ENCODE measurements around the gene DR1. TPM values are rescaled to one million over a fixed set of nuclear protein-coding genes. Genes with fewer than 3 reads are reported as not detected.

DR1 gene
- polyA plus RNA-seq, 2 of the 4 experiments (the other 2 are of a cell fraction) = 20.9 to 39.8 TPM

GRCh38 chr1:93330617-93331016 is 15.1 kb upstream of the DR1 start:
- FAIRE-seq (no peak), ATAC-seq (no peak), DNase-seq (ENCODE audit: low read depth in 1 of 2, low spot score in 1 of 2) (no peak)
- ChIA-PET CTCF (no interaction called here), POLR2A (no interaction called here)
- TF ChIP-seq MAFK (IDR thresholded peaks at IDR 0.05; ENCODE audit: partially characterized antibody) = peak; percentile 97
- no peak for TF ChIP-seq POLR2A (IDR thresholded peaks at IDR 0.05; ENCODE audit: low read length)
- 90% methylated on average over 3 of the region's 3 CpGs for WGBS (ENCODE audit: missing lambda C conversion rate)
- Histone ChIP-seq H3K9me3 (no peaks in the 10 kb centered on the region), H3K4me1 (peaks cover 1% of the 10 kb centered on the region), H3K27ac (no peak overlapping the region), H3K4me2 (no peak overlapping the region), H3K4me3 (no peak overlapping the region)

GRCh38 chr1:93331412-93331811 is 14.3 kb upstream of the DR1 start:
- 90% methylated on average over 2 of the region's 2 CpGs for WGBS (ENCODE audit: missing lambda C conversion rate)
- FAIRE-seq (no peak), DNase-seq (ENCODE audit: low read depth in 1 of 2, low spot score in 1 of 2) (no peak), ATAC-seq (0 out of 6 replicates have a peak, but pooled peaks of 1 of the 2 experiments have one; percentile 49)
- TF ChIP-seq PBX3 (IDR thresholded peaks at IDR 0.05) (no peak), SMC3 (IDR thresholded peaks at IDR 0.05) (no peak), REST (IDR thresholded peaks at IDR 0.05) (no peak), RFX5 (IDR thresholded peaks at IDR 0.05) (no peak), ZNF302 (CRISPR knock-in tag; IDR thresholded peaks at IDR 0.05) (no peak), CBX2 (IDR thresholded peaks at IDR 0.05; ENCODE audit: borderline replicate concordance, low read depth) (no peak), MYC (IDR thresholded peaks at IDR 0.05; ENCODE audit: borderline replicate concordance, low read length) (no peak), NR3C1 (IDR thresholded peaks at IDR 0.05) (no peak), BCL3 (IDR thresholded peaks at IDR 0.05) (no peak), GATA3 (IDR thresholded peaks at IDR 0.05; ENCODE audit: borderline replicate concordance) (no peak), FOXS1 (CRISPR knock-in tag; IDR thresholded peaks at IDR 0.05) (no peak), MAFK (IDR thresholded peaks at IDR 0.05; ENCODE audit: partially characterized antibody) (no peak), JUN (IDR thresholded peaks at IDR 0.05) (no peak), ZFP36 (IDR thresholded peaks at IDR 0.05; ENCODE audit: borderline replicate concordance, partially characterized antibody) (no peak), ZSCAN20 (CRISPR knock-in tag; IDR thresholded peaks at IDR 0.05) (no peak), SREBF2 (IDR thresholded peaks at IDR 0.05) (no peak), HOXB13 (CRISPR knock-in tag; IDR thresholded peaks at IDR 0.05; ENCODE audit: low read depth) (no peak), HEYL (CRISPR knock-in tag; IDR thresholded peaks at IDR 0.05) (no peak)
- ChIA-PET POLR2A (interaction anchor here (0.8 kb wide), 1 partner anchor 14 kb away, joined by 3 read pairs; the partner anchor contains the start of gene DR1), CTCF (interaction anchor here (1.0 kb wide), 1 partner anchor 27 kb away, joined by 3 read pairs; no protein-coding TSS in a partner anchor)
- Histone ChIP-seq H3K4me1 (no peaks in the 10 kb centered on the region), H3K27ac (no peak overlapping the region), H3K4me3 (no peak overlapping the region), H3K9me3 (no peaks in the 10 kb centered on the region), H3K4me2 (no peak overlapping the region)

- POLR2A ChIA-PET = no interaction called here
- FAIRE-seq (no peak), DNase-seq (ENCODE audit: low read depth in 1 of 2, low spot score in 1 of 2) (no peak), ATAC-seq (no peak)
- no peaks in the 10 kb centered on the region; the same call in 2 of the 3 replicates for H3K4me1 ChIP-seq
- CTCF ChIA-PET = interaction anchor here (1.0 kb wide), 1 partner anchor 28 kb away, joined by 3 read pairs; no protein-coding TSS in a partner anchor
- no peak overlapping the region for H3K4me2 ChIP-seq
- no peak overlapping the region for H3K27ac ChIP-seq
- 81% methylated on average over 1 of the region's 1 CpG for WGBS (ENCODE audit: missing lambda C conversion rate)
- no peak overlapping the region for H3K4me3 ChIP-seq
- no peaks in the 10 kb centered on the region for H3K9me3 ChIP-seq
- TF ChIP-seq MYC (IDR thresholded peaks at IDR 0.05; ENCODE audit: borderline replicate concordance, low read length) (no peak), POLR2A (IDR thresholded peaks at IDR 0.05; ENCODE audit: low read length) (no peak), BCL3 (IDR thresholded peaks at IDR 0.05) (no peak), CBX2 (IDR thresholded peaks at IDR 0.05; ENCODE audit: borderline replicate concordance, low read depth) (no peak), EHMT2 (IDR thresholded peaks at IDR 0.05; ENCODE audit: low read depth) (no peak), ATOH8 (CRISPR knock-in tag; IDR thresholded peaks at IDR 0.05; ENCODE audit: low read depth) (no peak), ZNF302 (CRISPR knock-in tag; IDR thresholded peaks at IDR 0.05) (no peak), TFCP2L1 (CRISPR knock-in tag; IDR thresholded peaks at IDR 0.05) (no peak), CEBPB (IDR thresholded peaks at IDR 0.05) (no peak), MAZ (IDR thresholded peaks at IDR 0.05; ENCODE audit: borderline replicate concordance, low read depth, low read length) (no peak)
These were observed 13.3 kb upstream of the DR1 start for GRCh38 chr1:93332368-93332767.

Measured in A549 (cell line).